Lower leg skin (tissue), 3 donors: ENCODE results near the gene NOC2L.

ENCODE experiments used
- POLR2A ChIP-seq, 2 donors: fragments of 450-650 bp; IDR thresholded peaks; one replicate each; pipeline ENCODE4 v1.6.1; 2016 to 2017; ENCODE audit warnings: antibody characterized with exemption in 2 of 2, mild to moderate bottlenecking in 1 of 2, moderate library complexity in 1 of 2
- TF ChIP-seq, protein P1 (sequence below), 3 donors: fragments of 450-650 bp; IDR thresholded peaks; one replicate each; pipeline ENCODE4 v1.5.1; 2016; ENCODE audit warnings: antibody characterized with exemption in 3 of 3, mild to moderate bottlenecking in 3 of 3, moderate library complexity in 2 of 3

DNA sequence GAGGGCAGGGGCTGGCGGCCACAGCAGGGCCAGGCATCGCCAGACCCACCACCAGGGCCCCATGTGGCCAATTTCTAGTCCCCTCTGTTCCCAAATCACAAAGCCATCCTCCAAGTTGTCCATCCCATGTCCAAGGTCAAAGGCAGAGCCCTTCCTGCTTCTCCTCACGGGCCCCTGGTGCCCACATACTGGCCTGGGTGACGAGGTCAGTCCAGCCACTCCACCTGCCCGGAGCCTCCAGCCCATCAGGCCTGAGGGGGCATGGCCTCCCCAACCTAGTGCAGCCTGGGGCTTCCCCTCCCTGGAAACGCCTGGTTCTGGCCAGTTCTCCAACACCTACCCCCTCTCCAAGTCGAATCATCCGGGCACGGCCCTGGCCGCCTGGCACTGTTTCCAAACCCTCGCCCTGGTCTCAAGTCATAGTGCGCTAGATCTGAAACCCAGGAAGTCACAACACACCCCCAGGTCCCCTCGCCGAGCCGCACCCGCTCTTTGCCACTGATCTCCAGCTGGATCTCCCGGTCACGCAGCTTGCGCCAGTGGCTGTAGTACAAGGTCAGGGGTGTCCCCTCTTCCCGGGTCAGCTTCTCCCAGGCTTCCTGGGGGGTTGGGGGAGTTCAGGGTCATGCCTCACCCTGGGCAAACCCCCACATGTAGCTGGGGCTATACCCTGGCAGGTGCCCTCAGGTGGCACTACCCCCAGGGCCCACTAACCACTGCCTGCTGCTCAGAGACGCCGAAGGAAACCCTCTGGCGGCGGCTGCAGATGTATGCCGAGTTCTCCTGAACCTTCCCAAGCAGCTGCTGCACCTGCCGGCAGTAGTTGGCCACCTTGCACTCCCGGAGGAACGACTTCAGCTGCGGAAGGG, 13.1 kb downstream of the NOC2L start:
- TF ChIP-seq, protein P1, sequence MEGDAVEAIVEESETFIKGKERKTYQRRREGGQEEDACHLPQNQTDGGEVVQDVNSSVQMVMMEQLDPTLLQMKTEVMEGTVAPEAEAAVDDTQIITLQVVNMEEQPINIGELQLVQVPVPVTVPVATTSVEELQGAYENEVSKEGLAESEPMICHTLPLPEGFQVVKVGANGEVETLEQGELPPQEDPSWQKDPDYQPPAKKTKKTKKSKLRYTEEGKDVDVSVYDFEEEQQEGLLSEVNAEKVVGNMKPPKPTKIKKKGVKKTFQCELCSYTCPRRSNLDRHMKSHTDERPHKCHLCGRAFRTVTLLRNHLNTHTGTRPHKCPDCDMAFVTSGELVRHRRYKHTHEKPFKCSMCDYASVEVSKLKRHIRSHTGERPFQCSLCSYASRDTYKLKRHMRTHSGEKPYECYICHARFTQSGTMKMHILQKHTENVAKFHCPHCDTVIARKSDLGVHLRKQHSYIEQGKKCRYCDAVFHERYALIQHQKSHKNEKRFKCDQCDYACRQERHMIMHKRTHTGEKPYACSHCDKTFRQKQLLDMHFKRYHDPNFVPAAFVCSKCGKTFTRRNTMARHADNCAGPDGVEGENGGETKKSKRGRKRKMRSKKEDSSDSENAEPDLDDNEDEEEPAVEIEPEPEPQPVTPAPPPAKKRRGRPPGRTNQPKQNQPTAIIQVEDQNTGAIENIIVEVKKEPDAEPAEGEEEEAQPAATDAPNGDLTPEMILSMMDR (IDR thresholded peaks at IDR 0.05): no peak
- no peak for TF ChIP-seq POLR2A (IDR thresholded peaks at IDR 0.05)
